AG08395 (cell line): Measurements from ENCODE around the gene ITGB3.

Source experiments
- DNase-seq: peaks from one replicate; pipeline ENCODE4 v3.0.0; 2012; ENCODE audit warnings: mixed read lengths, low spot score

The ITGB3 gene

DNA sequence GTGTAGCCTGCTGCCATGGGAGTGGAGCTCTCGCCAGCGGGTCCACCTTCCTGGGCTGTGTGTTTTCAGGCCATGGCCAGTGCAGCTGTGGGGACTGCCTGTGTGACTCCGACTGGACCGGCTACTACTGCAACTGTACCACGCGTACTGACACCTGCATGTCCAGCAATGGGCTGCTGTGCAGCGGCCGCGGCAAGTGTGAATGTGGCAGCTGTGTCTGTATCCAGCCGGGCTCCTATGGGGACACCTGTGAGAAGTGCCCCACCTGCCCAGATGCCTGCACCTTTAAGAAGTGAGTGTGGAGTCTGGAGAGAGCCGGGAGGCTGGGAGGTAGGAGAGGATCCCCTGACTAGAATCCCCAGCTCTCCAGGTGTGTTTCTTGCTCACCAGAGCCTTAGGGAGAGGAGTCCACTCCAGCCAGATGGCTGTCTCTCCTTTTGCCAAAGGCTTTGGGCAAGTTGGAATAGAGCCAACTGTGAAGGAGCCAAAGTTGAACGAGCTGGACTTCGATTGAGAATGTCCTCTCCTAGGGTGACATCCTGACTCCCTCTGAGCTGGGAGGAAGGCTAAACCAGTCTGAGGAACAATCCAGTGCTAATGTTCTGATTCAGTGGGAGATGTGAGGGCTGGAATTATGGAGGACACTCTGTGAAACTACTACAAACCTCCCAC lies 45.7 kb downstream of the ITGB3 start:
- no peak for DNase-seq

DNA sequence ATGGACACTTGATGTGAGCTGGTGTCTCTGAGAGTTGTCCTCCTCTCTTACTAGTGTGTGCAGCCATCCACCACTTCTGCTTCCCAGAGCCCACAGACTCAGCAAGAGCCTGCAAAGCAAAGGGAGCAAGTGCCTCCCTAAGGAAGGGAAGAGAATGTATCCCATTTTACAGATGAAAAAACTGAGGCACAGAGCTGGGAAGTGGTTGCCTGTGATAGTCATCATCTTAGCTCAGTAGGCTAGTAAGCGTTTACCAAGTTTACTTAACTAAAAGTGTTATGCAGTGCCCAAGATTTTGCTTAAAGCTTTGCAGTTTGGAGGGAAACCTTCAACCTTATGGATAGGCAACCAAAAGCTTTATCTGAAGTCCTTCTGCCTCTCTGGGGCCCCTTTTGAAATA lies 47.1 kb downstream of the ITGB3 start:
- no peak for DNase-seq

DNA sequence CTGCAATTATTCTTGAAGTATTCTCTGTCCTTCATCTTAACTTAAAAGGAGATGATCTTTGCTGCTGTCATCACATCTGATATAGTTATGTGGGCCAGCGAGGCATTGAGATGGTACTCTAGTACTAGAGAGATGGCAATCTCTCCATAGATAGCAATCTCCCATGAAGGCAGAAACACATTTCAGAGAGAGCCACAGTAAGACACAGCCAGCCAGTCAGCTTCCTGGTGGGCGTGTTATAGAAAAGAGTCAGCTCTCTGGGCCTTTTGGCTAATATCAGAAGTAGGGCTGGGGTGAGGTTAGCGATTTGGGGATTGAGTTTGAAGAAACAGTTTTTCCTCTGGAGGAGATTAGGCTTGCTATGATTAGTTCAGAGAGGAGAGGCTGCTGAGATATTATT lies 47.5 kb downstream of the ITGB3 start:
- DNase-seq, result no peak

DNA sequence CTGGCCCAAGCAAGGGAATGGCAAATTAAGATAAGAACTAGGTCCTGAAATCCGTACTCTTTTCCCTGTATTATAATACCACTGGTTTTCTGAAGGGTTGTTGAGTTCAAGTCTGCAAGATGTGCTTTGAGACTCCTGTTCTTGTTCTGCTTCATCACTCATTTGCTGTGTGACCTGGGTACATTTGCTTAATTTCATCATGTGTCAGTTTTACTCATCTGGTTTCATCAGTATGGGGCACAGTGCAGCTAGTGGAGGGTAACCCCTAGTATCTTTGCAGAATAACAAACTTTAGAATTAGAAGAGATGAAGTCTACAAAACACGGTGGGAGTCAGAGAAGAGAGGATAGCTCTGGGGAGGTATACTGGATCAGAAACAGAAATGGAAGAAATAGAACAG lies 48.2 kb downstream of the ITGB3 start:
- no peak for DNase-seq

DNA sequence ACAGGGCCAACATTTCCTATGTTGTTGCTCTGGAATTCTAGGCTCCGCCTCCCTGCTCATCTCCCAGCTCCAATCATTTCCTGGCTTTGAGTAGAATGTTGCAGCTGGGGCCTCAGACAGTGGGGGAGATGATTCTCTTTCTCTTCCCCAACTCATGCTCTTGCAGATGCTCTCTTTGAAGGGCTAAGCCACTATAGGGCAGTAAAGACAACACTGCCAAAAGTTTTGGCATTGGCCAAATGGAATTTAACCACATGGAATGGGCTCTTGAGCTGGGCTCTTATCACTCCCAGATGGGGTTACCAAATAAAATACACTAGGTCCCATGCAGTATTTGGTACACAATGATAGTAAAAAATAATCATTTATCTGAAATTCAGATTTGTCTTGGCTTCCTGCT lies 50.6 kb downstream of the ITGB3 start:
- DNase-seq, result peak; percentile 63

DNA sequence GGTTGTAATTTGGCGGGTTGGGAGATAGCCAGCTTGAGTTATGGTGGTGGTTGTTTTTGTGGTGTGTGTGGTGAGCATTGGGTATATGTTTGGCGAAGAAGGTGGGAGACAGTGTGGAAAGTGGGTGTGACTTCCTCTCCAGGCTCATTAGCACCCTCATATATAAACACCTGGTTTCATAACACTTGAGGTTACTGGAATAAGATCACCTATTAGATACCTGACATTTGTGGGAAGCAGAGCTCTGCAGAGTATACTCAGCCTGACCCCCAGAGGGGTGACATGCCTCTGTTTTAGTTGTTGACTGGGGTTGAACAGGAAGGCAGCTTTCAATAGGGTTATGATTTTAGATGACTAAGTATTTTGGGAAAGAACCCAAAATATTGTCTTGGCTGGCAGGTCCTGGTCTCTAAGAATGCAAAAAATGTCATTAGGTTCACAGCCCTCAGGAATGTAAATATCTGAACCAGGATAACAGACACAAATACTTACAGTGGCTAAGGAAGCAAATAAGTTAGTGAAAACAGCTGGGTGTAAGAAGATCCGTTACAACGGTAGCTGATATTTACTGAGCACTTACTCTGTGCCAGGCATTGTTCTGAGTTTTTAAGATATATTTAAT lies 51.8 kb downstream of the ITGB3 start:
- peak; percentile 86 for DNase-seq

DNA sequence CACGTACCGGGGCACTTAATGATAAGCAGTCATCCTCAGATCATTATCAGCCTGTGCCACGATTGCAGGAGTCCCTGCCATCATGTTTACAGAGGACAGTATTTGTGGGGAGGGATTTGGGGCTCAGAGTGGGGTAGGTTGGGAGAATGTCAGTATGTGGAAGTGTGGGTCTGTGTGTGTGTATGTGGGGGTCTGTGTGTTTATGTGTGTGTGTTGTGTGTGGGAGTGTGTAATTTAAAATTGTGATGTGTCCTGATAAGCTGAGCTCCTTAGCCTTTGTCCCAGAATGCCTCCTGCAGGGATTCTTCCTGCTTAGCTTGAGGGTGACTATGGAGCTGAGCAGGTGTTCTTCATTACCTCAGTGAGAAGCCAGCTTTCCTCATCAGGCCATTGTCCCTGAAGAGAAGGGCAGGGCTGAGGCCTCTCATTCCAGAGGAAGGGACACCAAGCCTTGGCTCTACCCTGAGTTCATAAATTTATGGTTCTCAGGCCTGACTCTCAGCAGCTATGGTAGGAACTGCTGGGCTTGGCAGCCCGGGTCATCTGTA lies 56.6 kb downstream of the ITGB3 start:
- DNase-seq, result no peak

DNA sequence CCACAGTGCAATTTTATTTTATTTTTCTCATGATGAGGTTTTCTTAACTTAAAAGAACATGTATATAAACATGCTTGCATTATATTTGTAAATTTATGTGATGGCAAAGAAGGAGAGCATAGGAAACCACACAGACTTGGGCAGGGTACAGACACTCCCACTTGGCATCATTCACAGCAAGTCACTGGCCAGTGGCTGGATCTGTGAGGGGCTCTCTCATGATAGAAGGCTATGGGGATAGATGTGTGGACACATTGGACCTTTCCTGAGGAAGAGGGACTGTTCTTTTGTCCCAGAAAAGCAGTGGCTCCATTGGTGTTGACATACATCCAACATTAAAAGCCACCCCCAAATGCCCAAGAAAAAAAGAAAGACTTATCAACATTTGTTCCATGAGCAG lies 57.8 kb downstream of the ITGB3 start:
- no peak for DNase-seq

DNA sequence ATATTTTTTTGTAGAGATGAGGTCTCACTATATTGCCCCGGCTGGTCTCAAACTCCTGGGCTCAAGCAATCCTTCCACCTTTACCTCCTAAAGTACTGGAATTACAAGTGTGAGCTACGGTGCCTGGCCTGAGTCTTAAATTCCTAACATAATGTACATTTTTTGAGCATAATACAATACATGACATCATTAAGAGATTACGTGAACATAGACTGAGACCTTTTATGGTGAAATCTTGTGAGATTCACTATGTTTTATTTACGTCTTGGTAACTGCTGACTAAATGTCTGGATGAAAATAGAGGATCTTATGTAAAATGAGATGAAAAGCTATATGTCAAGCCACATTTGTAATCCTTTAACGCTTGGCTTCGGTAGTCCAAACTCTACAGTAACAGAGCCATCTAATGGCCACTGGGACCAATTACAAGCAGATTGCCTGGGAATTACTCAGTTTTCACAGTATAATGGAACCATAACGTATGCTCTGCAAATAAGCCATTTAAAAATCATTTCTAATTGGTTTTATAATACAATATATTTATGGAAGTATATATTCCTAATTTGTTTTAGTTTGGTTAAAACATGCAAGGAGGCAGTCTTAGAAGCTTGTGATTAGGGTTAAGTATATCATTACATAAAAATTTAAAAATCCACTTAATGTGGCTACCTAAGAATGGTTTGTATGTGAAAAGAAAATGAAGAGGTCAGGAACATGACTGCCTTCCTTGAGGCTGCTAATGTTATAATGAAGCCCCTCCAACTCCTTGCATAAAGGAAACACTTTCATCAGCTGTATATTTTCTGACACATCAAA lies 62.0 kb downstream of the ITGB3 start:
- DNase-seq, result peak; percentile 62

DNA sequence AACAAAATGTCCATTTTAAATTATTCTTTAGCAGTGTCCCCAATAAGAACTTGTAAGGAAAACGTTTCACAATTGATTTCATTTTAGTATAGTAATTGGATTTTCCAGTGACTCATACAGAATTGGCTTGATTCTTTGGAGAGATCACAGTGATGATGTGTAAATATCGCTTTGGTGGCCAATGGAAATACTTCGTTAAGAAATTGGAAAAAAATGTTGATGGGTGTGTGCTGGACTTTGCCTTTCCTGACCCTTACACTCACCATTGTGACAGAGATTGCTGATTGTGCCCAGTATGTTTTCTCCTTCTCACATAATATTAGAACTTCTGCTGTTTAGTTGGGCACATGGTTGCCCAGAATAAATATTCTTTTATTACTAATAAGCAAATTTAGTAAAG lies 62.7 kb downstream of the ITGB3 start:
- peak; percentile 61 for DNase-seq

DNA sequence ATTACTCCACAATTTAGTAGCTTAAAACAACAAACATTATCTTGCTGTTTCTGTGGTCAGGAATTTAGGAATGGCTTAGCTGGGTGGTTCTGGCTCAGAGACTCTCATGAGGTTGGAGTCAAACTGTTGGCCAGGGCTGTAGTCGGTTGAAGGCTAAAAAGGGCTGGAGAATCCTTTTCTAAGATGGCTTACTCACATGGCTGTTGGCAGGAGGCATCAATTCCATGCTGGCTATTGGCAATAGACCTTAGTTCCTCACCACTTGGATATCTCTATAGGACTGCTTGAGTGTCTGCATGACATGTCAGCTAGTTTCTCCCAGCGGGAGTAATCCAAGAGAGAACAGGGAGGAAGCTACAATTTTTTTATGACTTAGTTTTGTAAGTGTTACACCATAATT lies 63.5 kb downstream of the ITGB3 start:
- peak; percentile 15 for DNase-seq

DNA sequence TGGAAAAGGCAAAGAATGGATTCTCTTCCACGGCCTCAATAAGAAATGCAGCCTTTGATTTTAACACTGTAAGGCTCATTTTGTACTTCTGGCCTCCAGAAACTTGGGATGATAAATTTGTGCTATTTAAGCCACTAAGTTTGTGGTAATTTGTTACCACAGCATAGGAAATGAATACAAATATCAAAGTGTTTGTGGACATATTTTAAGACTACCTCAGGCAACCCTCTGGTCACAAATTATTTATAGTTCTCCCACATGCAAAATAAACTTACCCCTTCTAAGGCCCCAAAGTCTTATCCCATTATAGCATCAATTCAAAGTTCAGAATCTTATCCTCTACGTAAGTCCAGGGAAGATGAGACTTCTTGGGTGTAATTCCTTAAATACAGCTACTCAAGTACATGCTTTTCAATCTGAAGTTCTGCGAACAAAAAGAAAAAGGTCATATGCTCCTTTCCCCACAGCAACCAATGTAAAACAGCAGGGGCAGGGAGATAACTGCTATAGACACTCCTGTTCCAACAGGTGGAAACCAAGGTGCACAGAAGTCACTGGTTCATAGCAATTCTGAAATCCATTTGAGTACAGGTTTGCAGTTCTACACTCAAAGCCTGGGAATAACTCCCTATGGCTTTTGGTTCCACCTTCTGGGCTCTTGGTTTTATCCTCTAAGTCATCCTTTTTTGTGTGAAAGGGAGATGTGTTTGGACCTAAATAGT lies 64.7 kb downstream of the ITGB3 start:
- DNase-seq, result no peak

DNA sequence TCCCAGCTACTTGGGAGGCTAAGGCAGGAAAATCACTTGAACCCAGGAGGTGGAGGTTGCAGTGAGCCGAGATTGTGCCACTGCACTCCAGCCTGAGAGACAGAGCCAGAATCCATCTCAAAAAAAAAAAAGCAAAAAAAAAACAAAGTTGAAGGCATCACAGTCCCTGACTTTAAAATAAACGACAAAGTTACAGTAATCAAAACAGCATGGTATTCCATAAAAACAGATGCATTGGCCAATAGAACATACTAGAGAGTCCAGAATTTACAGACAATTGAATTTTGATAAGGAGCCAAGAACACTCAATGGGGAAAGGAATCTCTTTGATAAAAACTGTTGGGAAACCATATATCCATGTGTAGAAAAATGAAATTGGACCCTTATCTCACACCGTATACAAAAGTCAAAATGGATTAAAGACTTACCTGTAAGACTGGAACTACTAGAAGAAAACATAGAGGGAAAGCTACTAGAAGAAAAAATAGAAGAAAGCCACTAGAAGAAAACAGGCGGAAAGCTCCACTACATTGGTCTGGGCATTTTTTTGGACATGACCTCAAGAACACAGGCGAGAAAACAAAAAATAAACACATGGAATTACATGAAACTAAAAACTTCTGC lies 67.4 kb downstream of the ITGB3 start:
- DNase-seq, result no peak

DNA sequence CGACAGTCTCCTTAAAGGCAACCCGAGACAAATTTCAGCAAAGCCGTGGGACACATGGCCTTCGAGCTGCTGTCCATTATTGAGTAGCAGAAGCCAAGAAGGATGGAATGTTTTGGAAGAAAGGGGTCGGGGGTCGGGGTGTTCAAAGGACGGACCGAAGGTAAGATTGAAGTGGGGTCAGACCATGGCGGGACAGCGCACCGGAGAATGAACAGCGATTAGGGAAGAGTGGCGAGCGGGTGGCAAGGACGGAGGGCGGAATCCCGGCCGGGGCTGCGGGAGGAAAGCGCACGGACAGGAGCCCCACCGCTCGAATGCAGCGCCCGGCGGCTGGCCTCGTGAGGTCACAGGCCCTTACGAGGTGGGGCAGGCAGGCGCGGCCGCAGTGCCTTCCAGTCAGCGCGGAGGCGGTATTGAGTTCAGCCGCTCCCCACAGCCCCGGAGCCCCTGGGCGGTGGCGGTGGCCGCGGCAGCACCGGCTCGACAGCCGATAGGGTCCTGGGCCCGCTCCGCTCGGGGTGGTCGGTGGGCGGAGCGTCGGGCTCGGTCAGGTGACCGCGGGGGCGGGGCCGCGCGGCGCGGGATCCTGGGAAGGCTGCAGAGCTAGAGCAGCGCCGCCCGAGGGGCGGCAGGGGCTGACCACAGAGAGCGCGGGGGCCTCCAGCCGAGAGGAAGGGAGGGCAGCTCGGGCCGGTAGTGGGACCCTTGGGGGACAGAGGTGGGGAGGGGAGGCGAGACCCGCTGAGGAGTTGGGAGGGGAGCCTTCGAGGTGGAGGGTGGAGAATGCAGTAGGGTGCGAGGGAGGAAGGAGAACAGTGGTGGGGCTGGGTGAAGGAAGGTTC lies 70.0 kb downstream of the ITGB3 start, which contains the start of gene EFCAB13:
Gene EFCAB13 (plus strand): TSS at position 574 of the 842 bp plus-strand sequence. CDS start 4,399 bp downstream, outside the sequence.
- DNase-seq, result peak; percentile 86

DNA sequence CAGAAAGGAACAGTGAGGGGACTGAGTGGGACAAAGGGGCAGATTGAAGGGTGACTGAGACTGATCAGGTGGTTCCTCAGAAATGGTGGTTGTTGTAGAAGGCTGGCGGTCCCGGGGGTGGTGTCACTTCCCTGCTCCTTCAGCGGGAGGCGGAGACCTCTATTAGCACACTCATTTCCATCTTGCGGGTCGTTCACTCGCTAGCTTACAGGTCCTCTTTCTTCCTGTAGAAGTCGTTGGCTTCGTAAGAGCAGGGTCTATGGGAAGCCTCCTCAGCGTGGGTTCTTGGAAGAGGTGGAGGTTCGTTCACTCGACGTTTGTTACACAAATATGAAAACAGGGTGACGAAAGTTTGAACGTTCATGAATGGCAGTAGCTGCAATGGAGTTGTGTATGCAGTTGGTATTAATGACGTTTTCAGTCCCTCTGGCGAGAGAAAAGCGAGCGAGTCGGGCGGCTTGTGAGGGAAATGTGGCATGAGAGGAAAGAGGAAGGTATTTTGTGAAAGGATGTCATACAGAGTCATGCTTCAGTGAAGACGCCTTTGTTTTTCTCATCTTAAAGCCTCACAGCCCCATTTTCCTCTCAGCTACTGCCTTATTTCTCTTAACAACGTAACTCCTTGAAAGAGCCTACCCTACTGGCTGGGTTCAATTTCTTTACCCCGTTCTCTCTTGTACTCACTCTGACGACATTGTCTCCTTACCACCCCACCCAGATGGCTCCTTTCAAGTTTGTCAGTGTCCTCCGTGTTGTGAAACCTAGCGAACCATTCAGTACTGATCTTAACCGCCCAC lies 70.8 kb downstream of the ITGB3 start:
- DNase-seq, result peak; percentile 37

DNA sequence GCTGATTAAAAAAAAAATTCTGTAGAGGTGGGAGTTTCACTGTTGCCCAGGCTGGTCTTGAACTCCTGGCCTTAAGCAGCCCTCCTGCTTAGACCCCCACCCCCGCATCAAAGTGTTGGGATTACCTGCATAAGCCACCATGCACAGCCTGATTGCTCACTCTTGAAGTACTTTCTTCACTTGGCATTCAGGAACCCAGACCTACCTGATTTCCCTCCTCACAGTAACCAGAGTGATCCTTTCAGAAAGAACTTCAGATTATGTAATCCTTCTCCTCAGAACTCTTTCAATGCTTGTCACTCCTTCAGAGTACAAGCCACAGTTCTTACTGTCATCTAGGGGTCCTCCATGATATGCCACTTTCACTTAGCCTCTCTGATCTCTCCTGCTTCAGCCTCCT lies 71.5 kb downstream of the ITGB3 start:
- DNase-seq, result no peak

DNA sequence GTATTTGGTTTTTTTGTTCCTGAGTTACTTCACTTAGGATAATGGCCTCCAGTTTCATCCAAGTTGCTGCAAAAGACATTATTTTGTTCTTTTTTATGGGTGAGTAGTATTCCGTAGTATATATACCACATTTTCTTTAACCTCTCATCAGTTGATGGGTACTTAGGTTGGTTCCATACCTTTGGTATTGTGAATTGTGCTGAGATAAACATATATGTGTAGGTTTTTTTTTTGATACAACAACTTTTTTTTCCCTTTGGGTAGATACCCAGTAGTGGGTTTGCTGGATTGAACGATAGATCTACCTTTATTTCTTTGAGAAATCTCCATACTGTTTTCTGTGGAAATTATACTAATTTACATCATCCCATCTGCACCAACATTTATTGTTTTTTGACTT lies 76.9 kb downstream of the ITGB3 start:
- no peak for DNase-seq

DNA sequence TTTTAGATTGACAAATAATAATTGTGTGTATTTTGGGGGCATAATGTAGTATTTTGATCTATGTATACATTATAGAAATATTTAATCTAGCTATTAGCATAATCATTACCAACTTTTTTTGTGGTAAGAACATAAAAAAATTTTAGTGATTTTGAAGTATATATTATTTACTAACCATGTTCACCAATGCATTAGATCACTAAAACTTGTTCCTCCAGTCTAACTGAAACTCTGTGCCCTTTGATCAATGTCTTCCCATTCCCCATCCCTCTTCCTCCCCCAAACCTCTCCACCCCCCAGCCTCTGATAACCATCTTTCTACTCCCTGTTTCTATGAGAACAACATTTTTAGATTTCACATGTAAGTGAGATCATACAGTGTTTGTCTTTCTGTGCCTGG lies 78.7 kb downstream of the ITGB3 start:
- no peak for DNase-seq

DNA sequence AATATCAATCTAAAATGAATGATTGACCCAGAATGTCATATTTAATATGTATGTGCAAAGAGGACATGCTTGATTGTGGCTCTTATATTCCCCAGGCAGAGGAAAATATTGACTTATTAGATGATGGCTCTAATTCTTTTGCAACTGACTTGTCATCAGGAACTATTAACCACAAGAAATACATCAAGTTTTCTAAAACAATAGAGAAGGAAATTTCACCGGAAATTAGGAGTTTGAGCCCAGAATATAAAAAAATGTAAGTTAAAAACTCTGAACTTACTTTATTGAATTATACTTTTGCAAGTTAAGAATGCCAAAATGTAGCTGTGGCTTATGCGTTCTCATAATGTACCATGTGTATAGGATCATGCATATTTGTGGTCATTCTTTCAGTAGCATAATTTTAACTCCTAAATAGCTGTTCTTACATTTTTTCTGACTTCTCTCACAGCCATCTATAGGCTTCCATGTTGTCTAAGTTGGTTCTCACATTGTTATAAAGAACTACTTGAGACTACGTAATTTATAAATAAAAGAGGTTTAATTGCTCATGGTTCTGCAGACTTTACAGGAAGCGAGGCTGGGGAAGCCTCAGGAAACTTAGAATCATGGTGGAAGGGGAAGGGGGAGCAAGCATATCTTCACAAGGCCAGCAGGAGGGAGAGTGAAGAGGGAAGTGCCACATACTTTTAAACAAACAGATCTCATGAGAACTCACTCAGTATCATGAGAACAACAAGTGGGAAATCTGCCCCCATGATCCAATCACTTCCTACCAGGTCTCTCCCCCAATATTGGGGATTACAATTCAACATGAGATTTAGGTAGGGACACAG lies 81.7 kb downstream of the ITGB3 start:
- no peak for DNase-seq
